PC-3 (cell line): ENCODE results near the gene SKIC8.

Source experiments
- CTCF ChIP-seq: fragments of 300-600 bp; sonication (generic); conservative IDR thresholded peaks from 2 replicates; pipeline ENCODE4 v1.5.1; 2017; ENCODE audit warnings: antibody characterized with exemption, low read depth, mild to moderate bottlenecking, low read length
- EZH2 ChIP-seq: fragments of 300-600 bp; sonication (generic); IDR thresholded peaks from one replicate; pipeline ENCODE4 v1.6.1; 2017; ENCODE audit warnings: antibody characterized with exemption, mild to moderate bottlenecking, low read length; ENCODE audit not compliant: unreplicated experiment

GRCh38 chr15:78236491-78236890 is 62.9 kb downstream of the SKIC8 start:
- TF ChIP-seq CTCF (no peak), EZH2 (no peak)
